ENCODE results near the gene HEMK1. TPM values are rescaled to one million over a fixed set of nuclear protein-coding genes. Genes with fewer than 3 reads are reported as not detected.

The HEMK1 gene
- total RNA-seq, 1 experiment from 2014 or later = 9.3 TPM

GRCh38 chr3:50573566-50574443 is 4.5 kb downstream of the HEMK1 start:
- Histone ChIP-seq H3K9me3 (replicated peaks) (no peaks in the 10 kb centered on the region), H3K4me3 (no peak overlapping the region)
- DNase-seq (ENCODE audit: low read depth in 1 of 2, low spot score in 2 of 2) = no peak

GRCh38 chr3:50574444-50574831 is 5.1 kb downstream of the HEMK1 start:
- H3K27me3 ChIP-seq (replicated peaks) = no peaks in the 10 kb centered on the region
- no peak overlapping the region for H3K27ac ChIP-seq
- peaks cover 7% of the 10 kb centered on the region for H3K4me1 ChIP-seq (replicated peaks)
- peaks cover 10% of the 10 kb centered on the region; the same call in 1 of the 2 replicates for H3K36me3 ChIP-seq
- DNase-seq (ENCODE audit: low read depth in 1 of 2, low spot score in 2 of 2) = no peak
- no peak overlapping the region for H3K4me3 ChIP-seq
- no peaks in the 10 kb centered on the region for H3K9me3 ChIP-seq (replicated peaks)

More at GRCh38 chr3:50573566-50574443, 4.5 kb downstream of the HEMK1 start:
- H3K27ac ChIP-seq = no peak overlapping the region
- peaks cover 7% of the 10 kb centered on the region for H3K4me1 ChIP-seq (replicated peaks)
- H3K36me3 ChIP-seq = peaks cover 10% of the 10 kb centered on the region; the same call in 1 of the 2 replicates
- no peaks in the 10 kb centered on the region for H3K27me3 ChIP-seq (replicated peaks)

GRCh38 chr3:50575372-50575771 is 6.0 kb downstream of the HEMK1 start:
- DNase-seq (ENCODE audit: low read depth in 1 of 2, low spot score in 2 of 2) = no peak
- Histone ChIP-seq H3K36me3 (peaks cover 10% of the 10 kb centered on the region; the same call in 1 of the 2 replicates), H3K27me3 (replicated peaks) (no peaks in the 10 kb centered on the region), H3K4me1 (replicated peaks) (peaks cover 2% of the 10 kb centered on the region), H3K9me3 (replicated peaks) (no peaks in the 10 kb centered on the region), H3K27ac (no peak overlapping the region), H3K4me3 (no peak overlapping the region)

- no peaks in the 10 kb centered on the region for H3K9me3 ChIP-seq (replicated peaks)
- H3K27ac ChIP-seq = no peak overlapping the region
- no peaks in the 10 kb centered on the region for H3K4me1 ChIP-seq (replicated peaks)
- no peak overlapping the region for H3K4me3 ChIP-seq
- no peaks in the 10 kb centered on the region for H3K27me3 ChIP-seq (replicated peaks)
- H3K36me3 ChIP-seq = peaks cover 9% of the 10 kb centered on the region; the same call in 1 of the 2 replicates
- DNase-seq (ENCODE audit: low read depth in 1 of 2, low spot score in 2 of 2) = no peak
These were observed 8.0 kb downstream of the HEMK1 start for GRCh38 chr3:50577348-50577747.

- peaks cover 3% of the 10 kb centered on the region; the same call in 1 of the 2 replicates for H3K36me3 ChIP-seq
- no peaks in the 10 kb centered on the region for H3K27me3 ChIP-seq (replicated peaks)
- no peaks in the 10 kb centered on the region for H3K9me3 ChIP-seq (replicated peaks)
- no peak overlapping the region for H3K4me3 ChIP-seq
- DNase-seq (ENCODE audit: low read depth in 1 of 2, low spot score in 2 of 2) = no peak
- no peaks in the 10 kb centered on the region for H3K4me1 ChIP-seq (replicated peaks)
- no peak overlapping the region for H3K27ac ChIP-seq
These were observed 11.5 kb downstream of the HEMK1 start for GRCh38 chr3:50580683-50581458.

- Histone ChIP-seq H3K4me3 (no peak overlapping the region), H3K9me3 (replicated peaks) (no peaks in the 10 kb centered on the region), H3K27me3 (replicated peaks) (no peaks in the 10 kb centered on the region), H3K4me1 (replicated peaks) (no peaks in the 10 kb centered on the region), H3K36me3 (peaks cover 3% of the 10 kb centered on the region; the same call in 1 of the 2 replicates), H3K27ac (no peak overlapping the region)
- no peak for DNase-seq (ENCODE audit: low read depth in 1 of 2, low spot score in 2 of 2)
These were observed 12.1 kb downstream of the HEMK1 start for GRCh38 chr3:50581459-50581842.

- Histone ChIP-seq H3K4me1 (replicated peaks) (no peaks in the 10 kb centered on the region), H3K9me3 (replicated peaks) (no peaks in the 10 kb centered on the region), H3K27me3 (replicated peaks) (no peaks in the 10 kb centered on the region), H3K36me3 (peaks cover 3% of the 10 kb centered on the region; the same call in 1 of the 2 replicates), H3K4me3 (no peak overlapping the region), H3K27ac (no peak overlapping the region)
- no peak for DNase-seq (ENCODE audit: low read depth in 1 of 2, low spot score in 2 of 2)
These were observed 12.8 kb downstream of the HEMK1 start for GRCh38 chr3:50582083-50582482.

GRCh38 chr3:50583897-50584296 is 14.6 kb downstream of the HEMK1 start:
- DNase-seq (ENCODE audit: low read depth in 1 of 2, low spot score in 2 of 2) = no peak
- Histone ChIP-seq H3K36me3 (no peaks in the 10 kb centered on the region), H3K27ac (no peak overlapping the region), H3K4me1 (replicated peaks) (no peaks in the 10 kb centered on the region), H3K27me3 (replicated peaks) (no peaks in the 10 kb centered on the region), H3K4me3 (no peak overlapping the region), H3K9me3 (replicated peaks) (no peaks in the 10 kb centered on the region)

- Histone ChIP-seq H3K9me3 (replicated peaks) (no peaks in the 10 kb centered on the region), H3K4me1 (replicated peaks) (no peaks in the 10 kb centered on the region), H3K36me3 (no peaks in the 10 kb centered on the region), H3K4me3 (no peak overlapping the region), H3K27ac (no peak overlapping the region), H3K27me3 (replicated peaks) (no peaks in the 10 kb centered on the region)
- DNase-seq (ENCODE audit: low read depth in 1 of 2, low spot score in 2 of 2) = no peak
These were observed 15.1 kb downstream of the HEMK1 start for GRCh38 chr3:50584391-50584790.

- no peak for DNase-seq (ENCODE audit: low read depth in 1 of 2, low spot score in 2 of 2)
- Histone ChIP-seq H3K4me1 (replicated peaks) (no peaks in the 10 kb centered on the region), H3K9me3 (replicated peaks) (no peaks in the 10 kb centered on the region), H3K27me3 (replicated peaks) (no peaks in the 10 kb centered on the region), H3K4me3 (no peak overlapping the region), H3K27ac (no peak overlapping the region), H3K36me3 (no peaks in the 10 kb centered on the region)
These were observed 16.8 kb downstream of the HEMK1 start for GRCh38 chr3:50585919-50586762.

GRCh38 chr3:50586763-50587070 is 17.4 kb downstream of the HEMK1 start:
- Histone ChIP-seq H3K4me1 (replicated peaks) (no peaks in the 10 kb centered on the region), H3K9me3 (replicated peaks) (no peaks in the 10 kb centered on the region), H3K27ac (no peak overlapping the region), H3K27me3 (replicated peaks) (no peaks in the 10 kb centered on the region), H3K36me3 (no peaks in the 10 kb centered on the region), H3K4me3 (no peak overlapping the region)
- DNase-seq (ENCODE audit: low read depth in 1 of 2, low spot score in 2 of 2) = no peak

GRCh38 chr3:50587373-50587772 is 18.1 kb downstream of the HEMK1 start:
- Histone ChIP-seq H3K27ac (no peak overlapping the region), H3K4me1 (replicated peaks) (no peaks in the 10 kb centered on the region), H3K27me3 (replicated peaks) (no peaks in the 10 kb centered on the region), H3K9me3 (replicated peaks) (no peaks in the 10 kb centered on the region), H3K36me3 (no peaks in the 10 kb centered on the region), H3K4me3 (no peak overlapping the region)
- no peak for DNase-seq (ENCODE audit: low read depth in 1 of 2, low spot score in 2 of 2)

- Histone ChIP-seq H3K27ac (no peak overlapping the region), H3K36me3 (no peaks in the 10 kb centered on the region), H3K4me3 (no peak overlapping the region), H3K9me3 (replicated peaks) (no peaks in the 10 kb centered on the region), H3K4me1 (replicated peaks) (no peaks in the 10 kb centered on the region), H3K27me3 (replicated peaks) (no peaks in the 10 kb centered on the region)
- no peak for DNase-seq (ENCODE audit: low read depth in 1 of 2, low spot score in 2 of 2)
These were observed 18.8 kb downstream of the HEMK1 start for GRCh38 chr3:50587806-50588758.

Data from SJSA1 (cell line).